Ovary (tissue), 3 donors: ENCODE measurements around the gene HOXA5.

Experiments
- POLR2A ChIP-seq: fragments of 450-650 bp; IDR thresholded peaks from one replicate; pipeline ENCODE4 v1.6.1; 2017; ENCODE audit warnings: antibody characterized with exemption, mild to moderate bottlenecking, moderate library complexity
- TF ChIP-seq, protein P1 (sequence below), 3 donors: fragments of 450-650 bp in 2 of 3; fragments of 200-600 bp in 1 of 3; IDR thresholded peaks; one replicate each; pipeline versions ENCODE4 v1.5.1 to v1.8.0; 2016 to 2022; ENCODE audit warnings: antibody characterized with exemption in 3 of 3, mild to moderate bottlenecking in 1 of 3
- donor health status: DM: no; HTN: no; CAD: no.

DNA sequence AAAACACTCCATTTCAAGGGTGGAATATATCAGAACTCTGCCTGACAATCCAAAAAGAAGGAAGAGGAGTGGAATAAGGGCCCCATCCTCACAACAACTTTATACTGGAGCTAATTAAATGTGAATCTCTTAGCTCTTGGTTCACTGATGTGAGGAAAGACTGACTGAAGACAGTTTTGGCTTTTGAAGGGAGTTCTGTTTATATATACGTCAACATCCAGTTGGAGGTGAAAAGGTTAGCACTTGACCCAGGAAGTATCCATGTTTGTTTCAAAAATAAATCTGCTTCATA, 50.7 kb downstream of the HOXA5 start:
- TF ChIP-seq, protein P1, sequence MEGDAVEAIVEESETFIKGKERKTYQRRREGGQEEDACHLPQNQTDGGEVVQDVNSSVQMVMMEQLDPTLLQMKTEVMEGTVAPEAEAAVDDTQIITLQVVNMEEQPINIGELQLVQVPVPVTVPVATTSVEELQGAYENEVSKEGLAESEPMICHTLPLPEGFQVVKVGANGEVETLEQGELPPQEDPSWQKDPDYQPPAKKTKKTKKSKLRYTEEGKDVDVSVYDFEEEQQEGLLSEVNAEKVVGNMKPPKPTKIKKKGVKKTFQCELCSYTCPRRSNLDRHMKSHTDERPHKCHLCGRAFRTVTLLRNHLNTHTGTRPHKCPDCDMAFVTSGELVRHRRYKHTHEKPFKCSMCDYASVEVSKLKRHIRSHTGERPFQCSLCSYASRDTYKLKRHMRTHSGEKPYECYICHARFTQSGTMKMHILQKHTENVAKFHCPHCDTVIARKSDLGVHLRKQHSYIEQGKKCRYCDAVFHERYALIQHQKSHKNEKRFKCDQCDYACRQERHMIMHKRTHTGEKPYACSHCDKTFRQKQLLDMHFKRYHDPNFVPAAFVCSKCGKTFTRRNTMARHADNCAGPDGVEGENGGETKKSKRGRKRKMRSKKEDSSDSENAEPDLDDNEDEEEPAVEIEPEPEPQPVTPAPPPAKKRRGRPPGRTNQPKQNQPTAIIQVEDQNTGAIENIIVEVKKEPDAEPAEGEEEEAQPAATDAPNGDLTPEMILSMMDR (IDR thresholded peaks at IDR 0.05): no peak
- TF ChIP-seq POLR2A: no peak
